Ascending aorta (tissue), 2 donors: ENCODE results near the gene UGGT1. TPM values are rescaled to one million over a fixed set of nuclear protein-coding genes. Genes with fewer than 3 reads are reported as not detected.

ENCODE experiments used
- DNase-seq, 2 donors: peaks; one replicate each; pipeline ENCODE4 v3.0.0-alpha.2; 2019; ENCODE audit warnings: low spot score in 2 of 2
- H3K27ac ChIP-seq, 2 donors: fragments of 200-600 bp; sonication (generic); one replicate each; pipeline ENCODE4 v1.5.1; 2016 to 2017; ENCODE audit warnings: mild to moderate bottlenecking in 1 of 2
- H3K27me3 ChIP-seq: fragments of 200-600 bp; sonication (generic); one replicate; pipeline ENCODE4 v1.5.1; 2017
- H3K36me3 ChIP-seq, 2 donors: fragments of 200-600 bp; sonication (generic); one replicate each; pipeline ENCODE4 v1.5.1; 2016
- H3K4me1 ChIP-seq, 2 donors: fragments of 200-600 bp; sonication (generic); one replicate each; pipeline ENCODE4 v1.5.1; 2016 to 2017; ENCODE audit warnings: mild to moderate bottlenecking in 1 of 2
- H3K4me3 ChIP-seq, 2 donors: fragments of 200-600 bp; sonication (generic); one replicate each; pipeline ENCODE4 v1.5.1; 2016 to 2017; ENCODE audit warnings: mild to moderate bottlenecking in 1 of 2
- H3K9me3 ChIP-seq, 2 donors: fragments of 200-600 bp; sonication (generic); one replicate each; pipeline ENCODE4 v1.5.1; 2016
- CTCF ChIP-seq, 3 experiments: fragments of 200-600 bp in 2 of 3; fragments of 450-650 bp in 1 of 3; sonication (generic) in 2 of 3; IDR thresholded peaks; one replicate each; pipeline ENCODE4 v1.5.1; 2016 to 2019; ENCODE audit warnings: antibody characterized with exemption in 3 of 3, mild to moderate bottlenecking in 1 of 3, moderate library complexity in 1 of 3
- intact Hi-C: fragments of 100-400 bp; cut with DNase I; formaldehyde crosslinking; loops from one replicate; pipeline ENCODE4 v1.15.1; 2023
- total RNA-seq: library from RNA; depleted of rRNA; stranded (reverse); fragments of >200 nt; gene quantifications from one replicate; pipeline ENCODE4 v1.1.0, GENCODE V29; 2016

The UGGT1 gene
- total RNA-seq, 1 donor from 2014 or later, result 42.0 TPM

- no peak for DNase-seq
- no peak for TF ChIP-seq CTCF (IDR thresholded peaks at IDR 0.05)
- H3K4me1 ChIP-seq, result no peaks in the 10 kb centered on the region
- no peaks in the 10 kb centered on the region for H3K36me3 ChIP-seq
- H3K27me3 ChIP-seq, result no peaks in the 10 kb centered on the region
- H3K9me3 ChIP-seq, result no peaks in the 10 kb centered on the region
- intact Hi-C loops, result no loop called here
- H3K27ac ChIP-seq, result no peak overlapping the region
- no peak overlapping the region for H3K4me3 ChIP-seq
These were observed 14.4 kb upstream of the UGGT1 start for GRCh38 chr2:128076461-128077106.

GRCh38 chr2:128084757-128085156, 6.2 kb upstream of the UGGT1 start:
- no peaks in the 10 kb centered on the region for H3K27me3 ChIP-seq
- no peak for TF ChIP-seq CTCF (IDR thresholded peaks at IDR 0.05)
- intact Hi-C loops, result loop anchor here (5.0 kb wide), 1 partner anchor 1057 kb away; no protein-coding TSS in a partner anchor

GRCh38 chr2:128086244-128086643, 4.8 kb upstream of the UGGT1 start:
- Histone ChIP-seq H3K27ac (no peak overlapping the region), H3K27me3 (no peaks in the 10 kb centered on the region), H3K4me1 (peaks cover 0 to 4% of the 10 kb centered on the region in 2 donors), H3K36me3 (no peaks in the 10 kb centered on the region), H3K4me3 (no peak overlapping the region), H3K9me3 (no peaks in the 10 kb centered on the region)
- TF ChIP-seq CTCF (IDR thresholded peaks at IDR 0.05), result no peak
- intact Hi-C loops, result loop anchor here (5.0 kb wide), 1 partner anchor 1059 kb away; no protein-coding TSS in a partner anchor
- no peak for DNase-seq

More at GRCh38 chr2:128084757-128085156, 6.2 kb upstream of the UGGT1 start:
- Histone ChIP-seq H3K36me3 (no peaks in the 10 kb centered on the region), H3K27ac (no peak overlapping the region), H3K4me3 (no peak overlapping the region), H3K4me1 (no peaks in the 10 kb centered on the region), H3K9me3 (no peaks in the 10 kb centered on the region)
- DNase-seq, result no peak

GRCh38 chr2:128090575-128090944, 440 bp upstream of the UGGT1 start:
- H3K4me1 ChIP-seq, result peaks cover 0 to 4% of the 10 kb centered on the region in 2 donors
- peak overlapping the region; percentile 83 to 89 for H3K4me3 ChIP-seq
- DNase-seq, result no peak
- H3K9me3 ChIP-seq, result no peaks in the 10 kb centered on the region
- intact Hi-C loops, result loop anchor here (5.0 to 10.0 kb wide), 2 partner anchors 206 to 233 kb away; partner anchors contain the start of genes AMMECR1L and POLR2D
- TF ChIP-seq CTCF (IDR thresholded peaks at IDR 0.05), result no peak
- H3K36me3 ChIP-seq, result no peaks in the 10 kb centered on the region
- no peaks in the 10 kb centered on the region for H3K27me3 ChIP-seq
- H3K27ac ChIP-seq, result peak overlapping the region; percentile 74 to 75

GRCh38 chr2:128091726-128092080, 703 bp downstream of the UGGT1 start:
- no peaks in the 10 kb centered on the region for H3K27me3 ChIP-seq
- peaks cover 0 to 4% of the 10 kb centered on the region in 2 donors for H3K4me1 ChIP-seq
- peak overlapping the region; percentile 83 to 89 for H3K4me3 ChIP-seq
- H3K9me3 ChIP-seq, result no peaks in the 10 kb centered on the region
- intact Hi-C loops, result loop anchor here (1.0 to 10.0 kb wide), 3 partner anchors 63 to 234 kb away; partner anchors contain the start of genes AMMECR1L, POLR2D and SAP130
- DNase-seq, result no peak
- TF ChIP-seq CTCF (IDR thresholded peaks at IDR 0.05), result no peak
- H3K36me3 ChIP-seq, result no peaks in the 10 kb centered on the region
- H3K27ac ChIP-seq, result peak overlapping the region; percentile 74 to 75
